NOMO-1 treated with DMSO at 0.1 percent for 48 hours (cell line): ENCODE measurements around the gene ATG7.
"Not testable (repeated sequence)": the region's sequence is repeated elsewhere in the genome, so short reads cannot be mapped to it uniquely, and the experiment has no call there.

Source experiments
- DNase-seq: peaks from one replicate; lab custom pipeline; 2025; ENCODE audit not compliant: unreplicated experiment; lab: John Stamatoyannopoulos, UW

ATG7 gene

DNA sequence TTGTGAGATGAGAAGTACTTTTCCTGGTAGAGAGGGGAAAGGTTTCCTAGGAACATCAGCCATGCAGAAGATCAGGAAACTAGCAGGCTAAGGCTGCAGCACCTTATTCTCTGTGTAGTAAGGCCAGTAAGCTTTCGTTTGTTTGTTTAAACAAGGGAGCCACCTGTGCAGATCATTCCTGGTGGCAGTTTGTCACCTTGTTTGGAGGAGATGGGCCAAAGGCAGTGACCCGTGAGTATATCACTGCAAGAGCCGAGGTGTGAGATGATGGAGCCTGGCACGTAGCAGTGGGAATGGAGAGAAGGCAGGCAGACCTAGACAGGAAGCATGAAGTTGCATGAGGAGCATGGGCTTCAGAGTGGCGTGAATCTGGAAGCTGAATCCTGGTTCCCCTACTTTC lies 19.6 kb downstream of the ATG7 start:
- no peak for DNase-seq

DNA sequence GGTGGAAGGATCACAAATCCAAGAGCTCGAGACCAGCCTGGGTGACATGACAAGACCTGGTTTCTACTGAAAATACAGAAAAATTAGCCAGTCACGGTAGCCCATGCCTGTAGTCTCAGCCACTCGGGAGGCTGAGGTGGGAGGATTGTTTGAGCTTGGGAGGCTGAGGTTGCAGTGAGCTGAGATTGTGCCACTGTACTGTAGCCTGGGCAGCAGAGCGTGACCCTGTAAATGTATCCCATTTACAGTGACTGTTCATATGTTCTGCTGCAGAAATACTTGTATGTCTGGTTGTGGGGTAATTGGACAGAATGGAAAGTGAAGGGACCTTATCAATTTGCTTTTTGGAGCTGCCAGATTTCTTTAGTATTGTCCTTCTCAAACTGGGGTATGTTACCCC lies 24.9 kb downstream of the ATG7 start:
- no peak for DNase-seq

DNA sequence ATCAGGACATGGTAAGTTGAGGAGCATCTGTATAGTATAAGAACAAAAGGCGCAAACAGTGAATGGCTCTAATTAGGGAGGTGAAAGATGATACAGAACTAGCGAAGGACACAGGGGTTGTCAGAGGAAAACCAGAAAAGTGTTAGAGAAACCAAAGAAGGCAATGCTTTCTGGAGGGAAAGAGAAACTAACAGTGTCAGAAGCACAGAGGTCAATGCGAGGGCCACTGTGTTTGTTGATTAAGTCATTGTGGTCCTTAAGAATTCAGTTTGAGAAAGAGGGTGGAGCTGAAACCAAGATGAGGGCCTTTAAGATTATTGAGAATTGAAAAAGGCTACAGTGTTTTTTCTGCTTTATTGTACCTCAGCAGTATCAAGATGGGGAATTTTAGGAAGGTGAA lies 28.8 kb downstream of the ATG7 start:
- no peak for DNase-seq

DNA sequence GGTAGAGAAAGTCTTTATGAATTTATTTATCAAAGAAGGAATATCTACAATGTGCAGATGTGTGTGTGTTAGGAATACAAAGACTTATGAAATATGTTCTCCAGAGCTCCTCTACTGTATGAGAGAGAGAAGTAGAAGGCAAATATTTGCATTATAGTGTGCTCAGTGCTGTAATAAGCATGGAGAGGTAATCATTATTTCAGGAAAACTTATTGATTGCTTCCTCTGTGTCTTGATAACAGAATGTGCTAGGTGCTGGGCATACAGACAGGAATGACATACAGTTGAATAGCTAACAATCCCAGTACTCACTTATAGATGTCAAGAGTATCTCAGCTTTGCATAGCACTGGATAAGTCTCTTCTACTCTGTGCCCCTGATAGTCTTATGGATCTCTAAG lies 30.2 kb downstream of the ATG7 start:
- DNase-seq: no peak

DNA sequence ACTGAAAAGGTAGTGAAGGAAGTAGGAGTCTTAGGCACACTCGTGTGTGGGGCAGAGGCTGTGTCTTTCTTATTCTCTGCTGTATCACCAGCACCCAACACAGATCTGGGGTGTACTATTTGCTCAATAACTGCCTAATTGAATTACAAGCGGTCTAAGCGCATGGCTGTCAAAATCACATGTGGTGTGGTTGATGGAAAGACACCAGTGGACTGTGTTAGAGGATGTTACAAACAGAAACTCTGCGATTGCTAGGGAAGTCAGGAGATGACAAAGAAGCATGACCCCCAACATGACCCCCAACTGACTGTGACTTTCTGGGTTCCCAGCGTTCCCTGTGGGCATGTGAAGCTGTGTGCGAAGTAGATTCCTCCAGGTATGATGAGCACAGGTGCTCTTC lies 32.0 kb downstream of the ATG7 start:
- no peak for DNase-seq

DNA sequence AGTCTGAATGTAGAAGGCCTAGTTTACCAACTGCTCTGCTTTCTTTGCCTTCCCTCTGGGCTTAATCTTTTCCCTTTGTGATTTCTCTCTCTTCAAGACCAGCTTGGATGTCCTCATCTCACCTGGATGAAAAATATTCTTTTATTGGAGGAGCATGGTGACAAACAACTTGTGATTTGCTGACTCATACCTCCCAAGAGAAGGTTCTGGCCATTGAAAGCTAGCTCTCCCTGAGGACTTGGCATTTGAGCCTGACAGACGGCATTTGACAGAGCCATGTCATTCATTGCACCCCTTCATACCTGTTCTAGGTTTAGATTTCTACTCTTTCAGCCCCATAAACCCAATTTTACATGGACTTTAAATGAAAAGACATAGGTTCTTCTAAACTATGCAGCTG lies 33.3 kb downstream of the ATG7 start:
- no peak for DNase-seq

DNA sequence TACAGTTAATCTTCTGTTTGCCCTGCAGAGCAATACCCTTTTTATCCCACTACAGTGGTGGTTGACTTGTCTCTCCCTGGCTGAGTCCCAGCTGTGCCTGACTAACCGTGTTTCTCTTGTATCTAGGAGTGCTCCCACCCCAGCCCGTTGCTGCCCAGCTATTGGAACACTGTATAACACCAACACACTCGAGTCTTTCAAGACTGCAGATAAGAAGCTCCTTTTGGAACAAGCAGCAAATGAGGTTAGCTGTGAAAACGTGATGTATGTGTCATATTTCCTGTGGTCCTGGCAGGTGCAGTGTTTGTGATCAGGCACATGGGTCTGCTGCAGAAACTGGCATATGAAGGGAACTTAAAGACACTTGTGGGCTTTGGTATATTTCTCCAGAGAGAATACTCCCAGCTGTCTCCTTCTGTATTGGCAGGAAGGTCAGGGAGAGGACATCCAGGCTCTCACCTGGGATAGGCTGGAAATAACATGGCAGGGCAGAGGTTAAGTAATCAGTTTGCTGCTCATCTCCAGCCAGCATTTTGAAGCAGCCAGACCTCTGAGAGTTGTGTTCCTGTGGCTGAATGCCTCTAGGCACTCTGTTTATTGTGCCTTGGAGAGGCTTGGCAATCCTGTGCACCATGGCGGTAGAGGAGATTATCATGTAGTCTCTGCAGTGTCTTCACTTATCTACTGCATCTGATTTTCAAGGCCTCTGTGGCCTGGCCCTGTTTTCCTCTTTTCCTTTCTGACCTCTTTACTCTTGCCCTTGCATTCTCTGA lies 34.8 kb downstream of the ATG7 start:
- DNase-seq: no peak

DNA sequence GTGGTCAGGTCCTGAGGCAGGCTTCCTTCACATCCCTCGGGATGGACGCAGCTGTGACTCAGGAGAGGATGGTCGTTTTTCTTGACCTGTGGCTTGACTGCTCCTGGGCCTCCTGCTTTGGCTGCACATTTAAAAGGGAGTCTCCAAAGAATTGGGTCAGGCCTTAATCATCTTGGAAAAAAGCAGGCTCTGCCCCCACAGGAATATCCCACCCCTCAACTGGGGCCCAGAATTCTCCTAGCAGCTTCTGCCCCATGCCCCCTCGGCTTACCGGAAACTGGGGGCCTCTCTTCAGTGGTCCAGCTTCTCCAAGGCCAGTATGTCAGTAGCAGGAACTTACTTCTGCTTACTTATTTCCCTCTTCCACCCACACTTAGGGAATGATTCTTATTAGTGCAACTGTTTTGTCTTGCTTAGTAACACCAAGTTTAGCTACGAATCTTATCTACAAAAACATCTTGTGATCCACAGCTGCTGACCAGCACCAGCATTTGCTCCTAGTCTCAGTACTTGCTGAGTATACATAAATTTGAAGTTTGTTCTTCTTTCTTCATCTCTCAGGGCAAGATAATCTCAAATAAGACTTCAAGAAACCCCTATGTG lies 35.7 kb downstream of the ATG7 start:
- DNase-seq: no peak

DNA sequence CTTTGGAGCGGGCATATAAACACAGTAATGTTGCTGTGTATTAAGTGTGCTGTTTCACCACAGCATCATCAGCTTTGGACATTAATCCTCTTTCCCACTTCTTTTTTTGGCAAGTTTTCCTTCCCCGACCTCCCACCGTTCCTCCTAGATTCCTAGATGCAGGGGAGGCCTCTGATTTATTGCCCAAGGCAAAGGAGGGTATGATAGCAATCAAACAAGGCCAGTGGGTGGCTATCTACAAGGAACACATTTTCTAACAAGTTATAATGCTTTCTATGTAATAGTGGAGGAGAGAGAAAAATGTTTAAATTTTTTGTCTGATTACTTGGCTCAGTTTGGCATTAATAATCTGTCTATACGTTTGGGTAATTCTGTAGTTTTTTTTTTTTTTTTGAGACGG lies 38.1 kb downstream of the ATG7 start:
- DNase-seq: no peak

DNA sequence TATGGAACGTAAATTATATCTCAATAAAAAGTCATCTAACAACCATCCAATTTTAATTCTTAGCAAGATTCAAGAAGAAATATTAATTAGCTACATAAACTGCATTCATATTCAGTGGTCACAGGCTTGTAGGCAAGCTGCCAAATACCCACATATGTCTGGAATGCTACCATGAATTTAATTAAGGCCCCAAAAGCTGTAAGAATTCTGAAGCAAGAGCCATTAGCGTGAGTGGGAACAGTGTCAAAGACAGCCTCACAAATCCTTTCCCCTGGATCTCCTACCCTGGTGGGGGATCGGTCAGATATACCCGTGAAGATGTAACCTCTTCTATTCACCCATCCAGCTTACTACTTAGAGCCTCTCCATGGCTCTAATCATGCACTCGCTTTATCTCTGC lies 40.0 kb downstream of the ATG7 start:
- no peak for DNase-seq

DNA sequence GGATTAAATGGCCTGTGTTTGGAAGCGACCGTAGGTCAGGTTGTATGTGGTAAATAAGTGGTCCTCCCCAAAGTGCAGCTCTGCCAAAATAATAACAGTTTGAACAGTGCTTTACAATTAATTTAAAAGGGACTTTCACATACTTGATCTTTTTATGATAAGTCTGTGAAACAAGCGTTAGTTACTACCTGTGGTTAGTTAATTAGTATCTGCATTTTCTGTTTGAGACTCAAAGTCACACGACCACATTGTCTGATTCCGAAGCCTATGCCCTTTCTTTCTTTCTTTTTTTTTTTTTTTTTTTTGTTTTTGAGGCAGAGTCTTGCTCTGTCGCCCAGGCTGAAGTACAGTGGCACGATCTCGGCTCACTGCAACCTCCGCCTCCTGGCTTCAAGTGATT lies 45.1 kb downstream of the ATG7 start:
- DNase-seq: no peak

DNA sequence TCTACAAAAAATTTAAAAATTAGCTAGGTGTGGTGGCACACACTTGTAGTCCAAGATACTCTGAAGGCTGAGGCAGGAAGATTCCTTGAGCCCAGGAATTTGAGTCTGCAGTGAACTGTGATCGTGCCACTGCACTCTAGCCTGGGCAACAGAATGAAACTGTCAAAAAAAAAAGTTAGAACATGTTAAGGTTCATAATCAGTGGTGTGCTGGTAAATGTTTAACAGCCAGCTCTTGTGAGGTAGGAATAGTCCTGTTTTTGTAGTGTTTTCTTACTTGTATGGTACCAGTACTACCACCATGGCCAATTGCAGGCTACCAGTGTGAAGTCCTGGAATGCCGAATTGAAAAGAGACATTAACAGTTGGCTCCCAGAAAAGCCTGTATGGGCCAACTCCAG lies 50.7 kb downstream of the ATG7 start:
- DNase-seq: no peak

DNA sequence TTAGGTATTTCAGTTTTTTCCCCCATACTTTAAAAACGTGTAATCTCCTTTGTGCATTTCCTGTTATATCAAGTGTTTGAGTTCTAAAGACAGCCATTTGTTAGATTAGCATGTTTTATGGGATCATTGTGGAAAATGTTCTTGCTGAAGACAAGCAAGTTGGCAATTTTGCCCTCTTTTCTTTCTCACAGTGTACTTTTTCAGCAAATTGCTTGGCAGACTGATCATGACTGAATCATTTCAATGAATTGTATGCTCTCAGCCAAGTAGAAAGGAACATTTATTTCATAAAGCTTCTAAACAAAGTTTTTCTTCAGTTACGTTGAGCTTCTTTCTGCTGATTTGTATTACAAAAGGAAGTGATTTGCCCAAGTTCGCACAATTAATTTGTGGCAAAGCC lies 51.6 kb downstream of the ATG7 start:
- DNase-seq: no peak

DNA sequence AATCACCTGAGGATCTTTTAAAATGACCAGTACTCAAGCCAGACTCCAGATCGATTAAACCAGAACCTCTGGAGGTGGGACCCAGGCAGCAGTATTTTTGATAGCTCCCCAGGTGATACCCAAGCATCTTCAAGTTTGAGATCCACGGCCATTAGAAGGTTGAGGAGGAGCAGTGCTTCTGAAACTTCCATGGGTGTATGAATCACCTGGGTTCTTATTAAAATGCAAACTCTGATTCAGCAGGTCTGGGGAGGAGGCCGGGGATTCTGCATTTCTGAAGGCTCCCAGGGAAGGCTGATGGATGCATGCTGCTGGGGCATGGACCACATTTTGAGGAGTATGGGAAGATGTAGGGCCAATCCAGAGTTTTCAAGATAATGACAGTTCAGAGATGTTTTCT lies 55.4 kb downstream of the ATG7 start:
- no peak for DNase-seq

DNA sequence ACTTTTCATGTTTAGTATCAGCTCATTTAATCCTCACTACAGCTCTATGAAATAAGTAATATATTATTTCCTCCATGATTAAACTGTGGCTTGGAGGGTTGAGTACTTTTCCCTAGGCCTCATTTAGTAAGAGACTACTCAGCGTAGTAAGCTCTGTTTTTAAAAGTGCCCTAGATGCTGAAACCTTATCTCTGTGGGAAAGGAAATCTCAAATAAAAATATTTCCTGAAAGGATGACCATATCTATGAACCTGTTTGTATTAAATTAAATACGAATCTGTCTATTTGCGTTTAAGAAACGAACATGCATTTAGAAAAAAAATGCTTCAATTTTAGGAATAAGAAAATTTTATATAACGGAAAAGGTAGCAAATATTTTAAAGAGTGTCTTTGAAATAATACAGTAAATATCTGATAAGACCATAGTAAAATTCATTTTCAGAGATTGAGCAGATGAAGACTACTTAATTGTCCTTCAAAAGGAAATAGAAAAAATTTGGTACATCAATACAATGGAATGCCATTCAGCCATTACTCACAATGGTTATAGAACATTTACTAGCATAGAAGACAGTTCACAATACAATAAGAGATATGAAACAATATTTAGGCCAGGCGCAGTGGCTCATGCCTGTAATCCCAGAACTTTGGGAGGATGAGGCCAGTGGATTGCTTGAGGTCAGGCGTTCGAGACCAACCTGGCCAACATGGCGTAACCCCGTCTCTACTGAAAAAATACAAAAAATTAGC lies 56.2 kb downstream of the ATG7 start:
- DNase-seq: no peak

DNA sequence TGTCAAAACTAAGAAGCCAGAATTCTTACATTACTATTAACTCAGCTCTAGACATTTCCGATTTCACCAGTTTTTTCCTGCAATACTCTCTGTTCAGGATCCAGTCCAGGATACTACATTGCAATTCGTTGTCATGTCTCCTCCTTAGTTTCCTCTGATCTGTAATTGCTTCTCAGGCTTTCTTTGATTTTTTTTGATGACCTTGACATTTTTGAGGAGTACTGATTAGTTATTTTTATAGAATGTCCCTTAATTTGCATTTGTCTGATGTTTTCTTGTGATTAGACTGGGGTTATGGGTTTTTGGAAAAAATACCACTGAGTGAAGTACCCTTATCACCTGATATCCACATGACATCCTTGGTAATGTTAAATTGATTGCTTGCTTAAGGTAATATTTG lies 57.6 kb downstream of the ATG7 start:
- no peak for DNase-seq

DNA sequence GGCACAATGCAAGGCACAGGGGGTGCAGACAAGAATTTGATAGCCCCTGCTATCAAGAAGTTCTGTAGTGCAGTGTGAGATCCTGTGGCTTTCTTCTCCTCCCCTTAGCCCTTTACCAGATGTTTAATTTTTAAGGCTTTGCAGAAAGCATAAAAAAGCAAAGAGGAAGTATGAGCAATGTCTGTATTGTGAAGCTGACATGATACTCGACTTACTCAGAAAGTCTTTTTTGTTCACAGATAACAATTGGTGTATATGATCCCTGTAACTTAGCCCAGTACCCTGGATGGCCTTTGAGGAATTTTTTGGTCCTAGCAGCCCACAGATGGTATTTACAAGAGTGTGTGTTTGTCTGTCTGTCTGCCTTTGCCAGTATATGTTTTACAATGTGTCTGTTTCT lies 58.9 kb downstream of the ATG7 start:
- DNase-seq: peak; percentile 8

DNA sequence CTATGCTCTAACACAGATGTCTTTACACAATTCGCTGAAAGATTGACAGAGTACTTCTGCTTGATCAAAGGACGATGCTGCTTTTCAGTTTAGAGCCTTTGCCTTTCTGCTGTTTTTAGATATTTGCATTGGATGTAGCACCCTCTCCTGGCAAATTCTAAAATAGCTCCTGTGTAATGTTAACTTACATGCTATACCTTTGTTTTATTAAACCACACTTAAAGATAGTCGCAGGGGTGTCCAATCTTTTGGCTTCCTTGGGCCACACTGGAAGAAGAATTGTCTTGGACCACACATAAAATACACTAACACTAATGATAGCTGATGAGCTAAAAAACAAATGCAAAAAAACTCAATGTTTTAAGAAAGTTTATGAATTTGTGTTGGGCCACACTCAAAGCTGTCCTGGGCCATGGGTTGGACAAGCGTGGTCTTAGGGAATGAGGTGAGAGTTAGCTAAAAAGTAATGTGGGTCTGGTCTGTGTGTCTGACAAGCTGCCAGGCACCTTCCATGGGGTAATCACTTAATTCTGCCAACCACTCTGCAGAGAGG lies 62.9 kb downstream of the ATG7 start:
- DNase-seq: peak; percentile 54

DNA sequence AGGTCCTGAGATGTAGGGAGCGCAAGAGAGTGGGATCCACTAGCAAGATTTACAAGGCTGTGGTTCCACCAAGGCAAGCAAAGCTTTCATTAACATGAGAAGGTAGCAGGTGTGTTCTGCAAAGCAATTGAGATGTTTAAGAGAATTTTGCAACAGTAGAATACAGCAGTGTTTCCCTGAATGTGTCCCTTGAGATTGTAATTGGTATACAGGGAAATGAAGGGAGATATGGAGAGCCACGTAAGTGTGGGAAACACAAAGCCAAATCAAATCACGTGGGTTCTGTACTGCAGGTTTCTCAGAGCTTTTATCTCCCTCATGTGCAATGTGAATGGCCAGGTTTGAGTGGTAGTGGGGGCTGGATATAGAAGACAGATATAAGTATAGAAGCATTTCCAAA lies 67.3 kb downstream of the ATG7 start:
- no peak for DNase-seq

DNA sequence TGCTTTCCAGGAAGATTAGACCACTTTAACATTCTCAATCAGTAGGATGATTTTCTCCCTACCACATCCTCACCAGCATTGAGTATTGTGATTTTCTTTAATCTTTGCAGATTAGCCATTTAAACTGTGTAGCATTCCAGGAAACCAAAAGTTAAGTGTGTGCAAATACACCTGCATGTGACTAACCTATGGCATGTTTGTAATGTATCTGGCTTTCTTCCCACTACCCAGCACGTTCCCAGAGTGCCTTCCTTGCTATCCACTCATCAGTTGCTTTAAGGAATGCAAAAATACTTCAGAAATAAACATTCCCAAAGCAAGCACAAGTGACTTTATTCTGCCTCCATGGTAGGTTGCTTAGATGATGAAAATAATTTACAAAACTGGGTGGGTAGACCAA lies 74.2 kb downstream of the ATG7 start:
- no peak for DNase-seq

DNA sequence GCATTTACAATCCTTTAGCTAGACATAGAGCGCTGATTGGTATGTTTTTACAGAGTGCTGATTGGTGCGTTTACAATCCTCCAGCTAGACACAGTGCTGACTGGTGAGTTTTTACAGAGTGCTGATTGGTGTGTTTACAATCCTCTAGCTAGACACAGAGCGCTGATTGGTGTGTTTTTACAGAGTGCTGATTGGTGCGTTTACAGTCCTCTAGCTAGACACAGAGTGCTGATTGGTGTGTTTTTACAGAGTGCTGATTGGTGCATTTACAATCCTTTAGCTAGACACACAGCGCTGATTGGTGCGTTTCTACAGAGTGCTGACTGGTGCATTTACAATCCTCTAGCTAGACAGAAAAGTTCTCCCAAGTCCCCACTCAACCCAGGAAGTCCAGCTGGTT lies 76.7 kb downstream of the ATG7 start:
- DNase-seq: not testable (repeated sequence)

DNA sequence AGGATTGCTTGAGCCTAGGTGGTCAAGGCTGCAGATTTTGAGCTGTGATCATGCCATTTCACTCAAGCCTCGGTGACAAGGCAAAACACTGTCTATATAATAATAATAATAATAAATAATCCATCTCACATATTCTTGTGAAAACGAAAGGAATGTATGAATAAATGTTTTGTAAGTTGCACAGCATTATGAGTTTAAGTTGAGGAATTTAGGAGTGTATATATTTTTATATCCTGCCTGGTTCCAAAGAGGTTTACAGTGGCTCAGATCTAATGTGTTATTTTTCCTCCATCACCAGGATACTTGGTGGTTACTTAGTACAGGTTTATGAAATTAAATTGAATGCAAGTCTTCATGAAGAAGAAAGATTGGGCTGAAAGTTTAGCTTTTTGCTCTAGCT lies 77.2 kb downstream of the ATG7 start:
- no peak for DNase-seq
